ENCODE measurements around the gene PPP1R18.

GRCh38 chr6:30689985-30690384 lies 3.5 kb upstream of the PPP1R18 start:
- no peak for TF ChIP-seq MAX (IDR thresholded peaks at IDR 0.05; ENCODE audit: low read depth, low read length)
- TF ChIP-seq, protein P1, sequence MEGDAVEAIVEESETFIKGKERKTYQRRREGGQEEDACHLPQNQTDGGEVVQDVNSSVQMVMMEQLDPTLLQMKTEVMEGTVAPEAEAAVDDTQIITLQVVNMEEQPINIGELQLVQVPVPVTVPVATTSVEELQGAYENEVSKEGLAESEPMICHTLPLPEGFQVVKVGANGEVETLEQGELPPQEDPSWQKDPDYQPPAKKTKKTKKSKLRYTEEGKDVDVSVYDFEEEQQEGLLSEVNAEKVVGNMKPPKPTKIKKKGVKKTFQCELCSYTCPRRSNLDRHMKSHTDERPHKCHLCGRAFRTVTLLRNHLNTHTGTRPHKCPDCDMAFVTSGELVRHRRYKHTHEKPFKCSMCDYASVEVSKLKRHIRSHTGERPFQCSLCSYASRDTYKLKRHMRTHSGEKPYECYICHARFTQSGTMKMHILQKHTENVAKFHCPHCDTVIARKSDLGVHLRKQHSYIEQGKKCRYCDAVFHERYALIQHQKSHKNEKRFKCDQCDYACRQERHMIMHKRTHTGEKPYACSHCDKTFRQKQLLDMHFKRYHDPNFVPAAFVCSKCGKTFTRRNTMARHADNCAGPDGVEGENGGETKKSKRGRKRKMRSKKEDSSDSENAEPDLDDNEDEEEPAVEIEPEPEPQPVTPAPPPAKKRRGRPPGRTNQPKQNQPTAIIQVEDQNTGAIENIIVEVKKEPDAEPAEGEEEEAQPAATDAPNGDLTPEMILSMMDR (IDR thresholded peaks at IDR 0.05; ENCODE audit: low read depth, low read length), result no peak
- no peak for TF ChIP-seq POLR2A (IDR thresholded peaks at IDR 0.05; ENCODE audit: extremely low read depth, insufficient read length)

Measured in NB4 (cell line).